ENCODE measurements around the gene PNLIPRP2.
A peak's percentile ranks its signal among the peaks of the same experiment; 100 is the strongest.

PNLIPRP2 gene

DNA sequence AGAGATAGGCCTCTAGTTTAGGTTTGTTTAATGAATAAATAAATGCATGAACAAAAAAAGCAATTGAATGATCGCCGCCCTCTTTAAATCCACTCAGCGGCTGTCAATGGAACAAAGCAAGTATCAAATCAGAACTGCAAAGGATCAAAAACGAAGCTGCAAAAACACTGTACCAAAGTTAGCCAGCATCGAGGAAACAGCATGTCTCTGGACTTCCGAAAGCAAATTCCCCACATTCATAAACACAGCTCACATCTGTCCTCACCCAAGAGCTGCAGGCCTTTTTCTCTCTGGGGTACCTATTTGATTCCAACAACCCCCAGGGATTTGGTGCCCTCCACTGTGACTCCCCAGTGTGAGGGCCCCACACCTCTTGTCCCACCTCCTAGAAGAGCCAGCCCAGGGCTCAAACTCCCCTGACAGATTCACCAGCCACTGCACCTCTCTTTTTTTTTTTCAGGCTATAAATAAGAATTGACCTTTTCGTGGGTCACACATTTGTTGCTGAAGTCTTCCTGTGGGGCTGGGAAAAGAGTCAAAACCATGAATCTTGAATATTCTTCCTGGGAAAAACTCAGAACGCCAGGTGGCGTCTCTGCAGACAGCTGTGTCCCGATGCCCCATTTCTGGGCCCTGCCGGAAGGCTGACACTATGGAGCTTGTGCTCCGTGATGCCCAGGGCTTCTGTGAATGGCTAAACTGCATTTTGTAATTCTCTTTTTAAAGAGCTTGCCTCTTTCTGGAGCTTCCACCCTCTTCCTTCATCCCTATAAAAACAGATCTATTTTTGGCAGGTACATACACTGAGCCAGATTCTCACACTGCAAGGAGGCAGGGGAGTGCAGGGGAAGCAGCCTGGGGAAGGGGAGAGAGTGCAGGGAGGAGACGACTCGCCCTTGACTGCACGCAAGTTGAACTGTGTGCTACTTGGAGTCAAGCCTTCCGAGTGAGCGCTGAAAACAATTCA lies 69.9 kb downstream of the PNLIPRP2 start:
- Histone ChIP-seq H3K79me2 (no peaks in the 10 kb centered on the region), H3K4me3 (ENCODE audit: low read depth, low read length) (no peak overlapping the region), H3K27me3 (ENCODE audit: control insufficient read depth, insufficient read depth, low read length) (no peaks in the 10 kb centered on the region), H3K36me3 (ENCODE audit: control insufficient read depth, insufficient read depth, low read length) (no peaks in the 10 kb centered on the region), H3K27ac (no peak overlapping the region), H3K4me1 (peaks cover 5% of the 10 kb centered on the region), H3K9me3 (ENCODE audit: control insufficient read depth, low read length) (no peaks in the 10 kb centered on the region), H2AFZ (no peak overlapping the region), H3K4me2 (ENCODE audit: low read length) (no peak overlapping the region), H3K9ac (no peak overlapping the region)
- TF ChIP-seq, protein P1, sequence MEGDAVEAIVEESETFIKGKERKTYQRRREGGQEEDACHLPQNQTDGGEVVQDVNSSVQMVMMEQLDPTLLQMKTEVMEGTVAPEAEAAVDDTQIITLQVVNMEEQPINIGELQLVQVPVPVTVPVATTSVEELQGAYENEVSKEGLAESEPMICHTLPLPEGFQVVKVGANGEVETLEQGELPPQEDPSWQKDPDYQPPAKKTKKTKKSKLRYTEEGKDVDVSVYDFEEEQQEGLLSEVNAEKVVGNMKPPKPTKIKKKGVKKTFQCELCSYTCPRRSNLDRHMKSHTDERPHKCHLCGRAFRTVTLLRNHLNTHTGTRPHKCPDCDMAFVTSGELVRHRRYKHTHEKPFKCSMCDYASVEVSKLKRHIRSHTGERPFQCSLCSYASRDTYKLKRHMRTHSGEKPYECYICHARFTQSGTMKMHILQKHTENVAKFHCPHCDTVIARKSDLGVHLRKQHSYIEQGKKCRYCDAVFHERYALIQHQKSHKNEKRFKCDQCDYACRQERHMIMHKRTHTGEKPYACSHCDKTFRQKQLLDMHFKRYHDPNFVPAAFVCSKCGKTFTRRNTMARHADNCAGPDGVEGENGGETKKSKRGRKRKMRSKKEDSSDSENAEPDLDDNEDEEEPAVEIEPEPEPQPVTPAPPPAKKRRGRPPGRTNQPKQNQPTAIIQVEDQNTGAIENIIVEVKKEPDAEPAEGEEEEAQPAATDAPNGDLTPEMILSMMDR (IDR thresholded peaks at IDR 0.05), result no peak

DNA sequence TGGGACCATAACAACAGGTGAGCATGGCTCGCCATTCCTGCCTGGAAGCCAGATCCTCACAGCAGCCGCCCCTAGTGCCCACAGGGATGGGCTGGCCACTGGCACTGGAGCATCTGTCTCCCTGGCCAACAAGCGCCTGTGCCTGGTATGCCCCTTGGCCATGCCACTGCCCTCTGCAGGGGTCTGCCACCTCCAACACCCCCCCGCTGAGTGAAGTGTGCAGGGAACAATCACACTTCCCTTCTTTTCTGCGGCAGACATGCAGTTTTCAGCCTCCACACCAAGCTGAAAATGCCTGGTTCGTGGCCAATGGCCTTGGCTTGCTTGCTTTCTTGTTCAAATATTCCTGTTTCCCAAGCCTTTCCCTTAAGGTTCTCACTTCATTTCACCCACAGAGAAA lies 70.9 kb downstream of the PNLIPRP2 start:
- H3K9ac ChIP-seq, result no peak overlapping the region

DNA sequence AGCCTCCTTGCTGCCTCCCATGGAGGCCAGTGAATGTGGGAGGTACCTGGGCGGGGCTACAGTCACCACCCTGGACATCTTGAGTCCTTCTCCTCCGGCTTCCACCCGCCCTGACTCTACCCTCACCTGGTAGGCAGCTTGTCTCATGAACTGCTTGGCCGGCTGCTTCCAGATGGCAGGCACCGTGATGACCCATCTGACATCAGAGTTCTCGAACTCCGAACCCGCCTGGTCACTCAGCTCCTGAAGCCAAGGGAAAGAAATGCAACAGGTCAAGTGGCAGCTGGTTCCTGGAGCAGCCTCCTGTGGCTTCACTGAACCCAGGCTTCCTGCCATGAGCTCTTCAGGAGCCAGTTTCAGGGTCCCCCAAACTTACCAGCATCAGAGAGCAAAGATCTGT lies 71.5 kb downstream of the PNLIPRP2 start:
- H3K4me1 ChIP-seq, result peaks cover 5% of the 10 kb centered on the region
- no peak overlapping the region for H2AFZ ChIP-seq
- H3K9me3 ChIP-seq (ENCODE audit: control insufficient read depth, low read length), result no peaks in the 10 kb centered on the region
- H3K9ac ChIP-seq, result no peak overlapping the region
- no peaks in the 10 kb centered on the region for H3K27me3 ChIP-seq (ENCODE audit: control insufficient read depth, insufficient read depth, low read length)
- H3K79me2 ChIP-seq, result no peaks in the 10 kb centered on the region
- no peaks in the 10 kb centered on the region for H3K36me3 ChIP-seq (ENCODE audit: control insufficient read depth, insufficient read depth, low read length)
- H3K27ac ChIP-seq, result no peak overlapping the region
- H3K4me3 ChIP-seq (ENCODE audit: low read depth, low read length), result no peak overlapping the region
- TF ChIP-seq, protein P1 (IDR thresholded peaks at IDR 0.05), result no peak
- H3K4me2 ChIP-seq (ENCODE audit: low read length), result no peak overlapping the region

More for the DNA sequence above, 70.9 kb downstream of the PNLIPRP2 start:
- Histone ChIP-seq H3K79me2 (no peaks in the 10 kb centered on the region), H3K4me3 (ENCODE audit: low read depth, low read length) (no peak overlapping the region), H3K36me3 (ENCODE audit: control insufficient read depth, insufficient read depth, low read length) (no peaks in the 10 kb centered on the region), H3K27ac (no peak overlapping the region), H3K4me1 (peaks cover 5% of the 10 kb centered on the region), H2AFZ (no peak overlapping the region), H3K27me3 (ENCODE audit: control insufficient read depth, insufficient read depth, low read length) (no peaks in the 10 kb centered on the region), H3K4me2 (ENCODE audit: low read length) (no peak overlapping the region), H3K9me3 (ENCODE audit: control insufficient read depth, low read length) (no peaks in the 10 kb centered on the region)
- TF ChIP-seq, protein P1 (IDR thresholded peaks at IDR 0.05), result no peak

DNA sequence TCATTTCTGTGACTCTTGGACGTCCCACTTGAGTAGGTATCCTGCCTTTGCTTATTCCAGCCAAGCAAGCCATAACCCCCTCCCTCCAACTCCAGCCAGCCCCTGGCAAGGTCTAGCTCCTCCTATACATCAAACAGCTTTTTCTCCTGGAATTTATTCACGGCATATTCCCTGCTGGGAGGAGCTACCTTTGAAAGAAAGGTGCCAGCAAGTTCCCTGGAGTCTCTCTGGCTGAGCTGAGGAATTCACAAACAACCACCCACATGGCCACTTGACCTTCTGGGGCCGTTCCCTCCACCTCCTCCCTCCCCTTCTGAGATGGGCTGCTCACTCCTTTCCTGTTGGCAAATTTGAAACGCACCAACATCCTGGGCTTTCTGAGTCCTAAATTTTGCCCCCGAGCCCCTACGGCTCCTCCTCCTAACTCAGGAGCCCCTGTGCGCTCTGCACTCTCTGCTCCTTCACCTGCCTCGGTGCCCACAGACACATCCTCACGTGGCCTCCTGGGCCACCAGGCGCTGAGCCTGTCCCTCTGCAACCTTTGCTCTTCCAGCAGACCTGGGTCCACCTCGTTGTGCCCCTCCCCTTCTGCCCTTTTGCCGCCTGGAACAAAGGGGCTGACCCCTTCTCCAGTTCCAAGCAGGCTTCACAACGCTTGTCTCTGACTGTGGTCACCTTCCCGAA lies 73.6 kb downstream of the PNLIPRP2 start:
- Histone ChIP-seq H3K36me3 (ENCODE audit: control insufficient read depth, insufficient read depth, low read length) (no peaks in the 10 kb centered on the region), H2AFZ (peak overlapping the region; percentile 9), H3K79me2 (no peaks in the 10 kb centered on the region), H3K27ac (no peak overlapping the region), H3K27me3 (ENCODE audit: control insufficient read depth, insufficient read depth, low read length) (no peaks in the 10 kb centered on the region), H3K4me2 (ENCODE audit: low read length) (no peak overlapping the region), H3K9me3 (ENCODE audit: control insufficient read depth, low read length) (no peaks in the 10 kb centered on the region), H3K4me3 (ENCODE audit: low read depth, low read length) (no peak overlapping the region), H3K4me1 (peaks cover 5% of the 10 kb centered on the region), H3K9ac (no peak overlapping the region)
- TF ChIP-seq, protein P1 (IDR thresholded peaks at IDR 0.05), result no peak

All from parathyroid adenoma (tissue), 2 donors.